Stimulated activated CD4-positive, alpha-beta T cell treated with anti-CD3 and anti-CD28 coated beads, Interleukin-4, amount 100 ng/mL, for 48 hours (primary cell): Measurements from ENCODE around the gene KNSTRN.

ENCODE experiments used
- DNase-seq, 2 donors: peaks; one replicate each; pipeline ENCODE4 v3.0.0-alpha.2; 2020; ENCODE audit warnings: low read depth in 2 of 2

KNSTRN gene

DNA sequence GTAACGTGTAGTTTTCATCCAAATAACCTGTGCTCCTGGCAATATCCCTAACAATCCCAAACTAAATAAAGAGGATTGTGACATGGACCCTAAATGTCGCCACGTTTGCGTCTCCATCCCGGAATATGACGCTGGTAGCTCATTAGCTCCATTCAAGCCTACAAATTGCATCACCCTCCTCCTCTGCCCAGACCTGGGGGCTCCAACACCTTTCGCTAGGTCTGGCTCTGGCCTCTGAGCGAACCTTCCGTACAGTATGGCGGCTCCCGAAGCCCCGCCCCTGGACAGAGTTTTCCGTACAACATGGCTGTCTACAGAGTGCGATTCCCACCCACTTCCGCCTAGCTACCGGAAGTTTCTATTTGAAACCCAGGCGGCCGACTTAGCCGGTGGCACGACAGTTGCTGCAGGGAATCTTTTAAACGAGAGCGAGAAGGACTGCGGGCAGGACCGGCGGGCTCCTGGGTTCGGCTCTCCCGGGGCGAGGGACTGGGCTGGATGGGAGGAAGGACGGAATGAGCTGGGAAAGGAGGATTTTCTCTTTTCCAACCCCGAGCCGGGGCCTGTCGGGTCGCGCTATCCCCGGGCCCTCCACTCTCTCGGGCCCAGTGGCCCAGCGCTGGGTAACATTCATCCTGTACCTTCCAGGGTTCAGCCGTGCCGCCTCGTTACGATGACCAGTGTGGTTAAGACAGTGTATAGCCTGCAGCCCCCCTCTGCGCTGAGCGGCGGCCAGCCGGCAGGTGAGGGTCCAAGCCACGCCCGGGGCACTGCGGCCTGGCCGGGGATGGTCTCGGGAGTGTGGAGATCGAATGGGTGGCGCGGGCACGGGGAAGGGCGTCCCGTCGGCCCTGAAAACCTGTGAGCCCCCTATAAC lies at the start of gene KNSTRN:
Gene KNSTRN, plus strand, starts transcription at position 142 of the 877 bp plus-strand sequence. Its CDS starts 115 bp downstream, at position 257.
- DNase-seq = peak; percentile 90 to 92

DNA sequence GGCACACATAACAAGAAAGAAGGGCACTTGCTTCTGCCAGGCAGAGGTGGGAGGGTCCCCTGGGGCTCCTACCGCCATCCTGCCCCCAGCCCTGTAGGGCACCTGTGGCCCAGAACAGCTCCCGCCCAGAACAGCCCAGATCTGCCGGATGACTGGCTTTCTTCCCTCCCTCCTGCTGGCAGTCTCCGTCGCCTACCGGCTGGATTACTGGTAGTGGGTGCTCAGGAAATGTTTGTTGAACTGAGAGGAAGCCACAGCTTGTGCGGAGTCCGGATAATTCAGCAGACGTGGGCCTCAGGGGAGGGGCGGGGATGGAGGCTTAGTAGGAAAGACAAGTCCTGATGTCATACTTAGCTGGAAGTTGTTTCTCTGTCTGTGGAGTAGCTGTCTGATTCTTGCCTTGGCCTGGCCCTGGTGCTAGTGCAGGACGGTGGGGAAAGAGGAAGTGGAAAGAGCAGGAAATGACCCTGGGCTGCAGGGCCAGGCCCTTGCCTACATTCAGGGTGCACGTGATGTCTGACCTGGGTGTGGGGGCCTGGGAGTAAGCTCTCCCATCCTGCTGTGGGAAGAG lies 48.5 kb upstream of the KNSTRN start:
- DNase-seq = no peak

- DNase-seq = no peak
Measured at GRCh38 chr15:40334541-40334940, 48.0 kb upstream of the KNSTRN start.

GRCh38 chr15:40334941-40335795 lies 47.4 kb upstream of the KNSTRN start:
- DNase-seq = no peak

GRCh38 chr15:40335938-40336743 lies 46.4 kb upstream of the KNSTRN start:
- DNase-seq = no peak

DNA sequence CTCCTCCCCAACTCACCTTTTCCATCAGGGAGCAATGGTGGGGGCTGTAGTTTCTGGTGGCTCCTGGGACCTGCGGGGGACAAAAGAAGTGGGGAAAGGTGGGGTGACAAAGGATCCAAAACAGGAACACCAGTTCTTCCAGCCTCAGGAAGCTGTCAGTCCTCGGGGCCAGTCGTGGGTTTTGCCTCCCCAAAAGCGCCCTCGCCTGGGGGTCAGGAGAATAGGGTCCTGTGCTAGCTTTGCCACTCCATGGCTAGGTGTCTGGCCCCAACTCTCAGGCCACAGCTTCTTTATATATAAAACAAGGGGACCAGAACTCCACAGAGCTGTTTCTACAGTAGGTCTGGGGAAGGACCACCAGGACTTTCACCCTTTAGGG lies 45.8 kb upstream of the KNSTRN start:
- no peak for DNase-seq

DNA sequence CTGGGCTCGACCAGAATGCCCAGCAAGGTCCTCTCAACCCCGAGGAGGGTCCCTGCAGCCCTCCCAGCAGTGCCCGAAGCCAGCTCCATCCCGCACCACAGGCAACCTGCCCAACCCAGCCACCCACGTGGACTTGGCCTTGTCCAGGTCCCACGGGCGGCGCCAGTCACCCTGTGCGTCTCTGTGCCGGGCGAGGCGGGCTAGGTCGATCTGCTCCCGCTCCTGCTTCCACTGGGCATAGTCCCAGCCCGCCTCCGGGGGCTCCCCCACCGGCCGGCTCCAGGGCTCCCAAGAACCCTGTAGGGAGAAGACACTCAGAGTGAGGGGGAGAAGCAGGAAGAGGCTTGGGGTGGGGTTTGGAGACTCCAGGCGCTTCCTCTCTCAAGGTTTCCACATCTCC lies 44.9 kb upstream of the KNSTRN start:
- DNase-seq = no peak

- DNase-seq = peak; percentile 72 to 77
Measured at GRCh38 chr15:40338041-40338657, 44.4 kb upstream of the KNSTRN start.

GRCh38 chr15:40338921-40339620 lies 43.5 kb upstream of the KNSTRN start:
- no peak for DNase-seq

- no peak for DNase-seq
Measured at GRCh38 chr15:40339621-40339945, 42.9 kb upstream of the KNSTRN start.

DNA sequence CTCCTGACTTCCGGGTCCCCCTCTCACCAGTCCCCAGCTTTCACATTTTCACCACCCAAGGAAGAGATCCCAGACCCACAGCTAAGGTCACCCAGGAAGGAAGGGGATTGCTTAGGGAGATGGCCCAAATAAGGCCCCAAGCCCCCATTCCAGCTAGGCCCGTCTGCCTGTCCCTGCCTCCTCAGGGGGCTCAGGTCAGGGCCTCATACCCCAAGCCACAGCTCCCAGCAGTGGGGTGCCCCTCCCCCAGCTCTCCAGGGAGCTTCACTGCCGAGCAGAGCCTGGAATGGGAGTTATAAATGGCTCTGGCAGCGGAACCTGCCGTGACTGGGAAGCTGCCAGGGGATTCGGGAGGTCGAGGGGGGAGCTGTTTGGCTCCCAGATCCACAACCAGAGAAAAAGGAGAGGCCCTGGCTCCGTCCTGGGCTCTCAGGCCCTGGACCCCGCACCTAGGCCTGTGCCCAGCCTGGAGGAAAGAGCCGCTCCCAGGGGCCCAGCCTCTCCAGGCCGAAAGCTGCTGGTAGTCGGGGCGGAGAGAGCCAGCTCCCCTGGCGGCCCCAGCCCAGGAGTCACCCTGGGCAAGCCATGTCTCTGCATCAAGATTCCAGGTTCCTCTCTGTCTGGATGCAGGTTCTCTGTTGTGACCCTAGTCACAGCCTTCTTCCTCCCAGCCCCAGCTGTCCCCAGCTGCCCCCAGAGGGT lies 42.3 kb upstream of the KNSTRN start:
- no peak for DNase-seq

GRCh38 chr15:40340740-40341400 lies 41.7 kb upstream of the KNSTRN start, which contains the start of gene CCDC9B:
TSS of gene CCDC9B (minus strand) at chr15:40340939. CDS start at chr15:40340819, 120 bp downstream.
- no peak for DNase-seq

GRCh38 chr15:40342416-40343320 lies 39.9 kb upstream of the KNSTRN start:
- DNase-seq = no peak

- no peak for DNase-seq
Measured at GRCh38 chr15:40343512-40343911, 39.0 kb upstream of the KNSTRN start.

- no peak for DNase-seq
Measured at GRCh38 chr15:40344217-40344616, 38.3 kb upstream of the KNSTRN start.

DNA sequence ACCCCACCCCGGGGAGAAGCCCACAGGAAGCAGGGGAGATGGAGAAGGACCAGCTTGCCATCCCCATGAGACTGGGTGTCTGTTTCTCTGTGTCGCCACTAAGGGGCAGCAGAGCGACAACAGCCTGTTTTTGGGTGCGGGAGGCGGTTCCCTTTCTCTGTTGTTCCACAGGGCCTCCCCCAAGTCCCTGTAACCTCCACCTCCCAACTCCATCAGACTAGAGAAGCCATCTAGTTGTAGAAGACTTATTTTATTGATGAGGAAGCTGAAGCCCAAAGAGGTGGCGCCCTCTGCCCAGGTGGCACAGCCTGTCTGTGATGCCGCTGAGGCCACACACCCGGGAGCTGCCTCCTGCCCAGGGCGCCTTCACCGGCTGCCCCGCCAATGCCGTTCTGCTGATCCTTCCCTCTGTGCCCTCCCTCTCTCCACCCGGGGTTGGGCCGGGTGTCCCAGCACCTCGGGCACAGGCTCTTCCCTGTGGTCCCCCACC lies 37.8 kb upstream of the KNSTRN start:
- peak; percentile 51 to 59 for DNase-seq

DNA sequence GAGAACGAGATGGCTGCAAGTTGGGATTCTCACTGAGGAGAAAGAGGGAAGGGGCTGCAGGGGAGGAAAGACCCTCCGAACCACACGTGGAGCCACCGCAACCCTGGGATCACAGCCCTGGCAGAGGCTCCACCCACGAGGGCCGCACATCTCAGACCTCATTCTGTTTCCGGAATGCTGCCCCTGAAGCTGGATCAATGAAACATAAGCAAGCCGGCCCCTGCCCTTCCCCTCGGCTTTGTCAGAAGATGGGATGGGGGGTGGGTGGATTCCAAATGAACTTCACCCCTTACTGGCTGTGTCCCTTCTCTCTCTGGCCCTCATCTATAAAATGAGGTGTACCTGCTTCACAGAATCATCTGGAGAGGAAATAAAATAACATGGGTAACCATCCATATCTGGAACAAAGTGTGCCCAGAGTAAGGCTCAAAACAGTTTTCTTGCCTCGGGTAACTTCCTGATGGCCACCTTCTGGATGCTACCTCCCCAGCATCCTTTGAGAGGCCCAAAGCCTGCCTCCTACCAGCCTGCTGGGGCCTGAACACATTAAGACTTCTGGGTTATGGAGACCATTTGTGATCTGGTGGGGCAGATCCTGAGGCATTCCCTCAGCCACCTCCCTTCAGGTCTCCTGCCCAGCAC lies 37.2 kb upstream of the KNSTRN start:
- DNase-seq = no peak
